GM18517 (cell line): ENCODE results near the gene SMC3.

ENCODE experiments used
- ATAC-seq: cut with Tn5 transposase; IDR thresholded peaks from one replicate; pipeline ENCODE4 v1.9.1; 2021; ENCODE audit warnings: mild to moderate bottlenecking, moderate library complexity; ENCODE audit not compliant: unreplicated experiment

SMC3 gene

DNA sequence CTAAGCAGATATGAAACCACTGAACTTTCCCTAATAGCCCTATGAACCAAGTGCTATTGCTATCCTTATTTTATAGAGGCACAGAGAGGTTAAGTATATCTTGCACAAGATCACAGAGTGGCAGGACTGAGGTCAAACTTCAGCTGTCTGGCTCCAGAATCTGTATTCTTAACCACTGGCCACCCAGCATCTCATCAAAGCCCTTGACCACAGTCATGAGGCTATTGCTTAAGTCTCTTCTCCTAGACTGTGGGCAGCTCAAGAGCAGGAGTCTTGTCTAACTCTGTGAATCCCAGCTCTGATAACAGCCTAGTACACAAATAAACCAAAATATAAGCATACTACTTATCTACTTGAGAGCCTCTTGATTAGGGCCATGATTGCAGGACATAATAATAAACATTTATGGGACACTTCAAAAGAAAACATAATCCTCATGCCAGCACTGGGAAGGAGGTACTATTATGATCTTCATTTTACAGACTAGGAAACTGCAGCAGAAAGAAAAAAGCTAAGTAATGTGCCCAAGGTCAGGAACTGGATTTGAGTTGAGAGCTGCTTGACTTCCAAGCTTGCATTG lies 22.4 kb upstream of the SMC3 start:
- ATAC-seq, result no peak

DNA sequence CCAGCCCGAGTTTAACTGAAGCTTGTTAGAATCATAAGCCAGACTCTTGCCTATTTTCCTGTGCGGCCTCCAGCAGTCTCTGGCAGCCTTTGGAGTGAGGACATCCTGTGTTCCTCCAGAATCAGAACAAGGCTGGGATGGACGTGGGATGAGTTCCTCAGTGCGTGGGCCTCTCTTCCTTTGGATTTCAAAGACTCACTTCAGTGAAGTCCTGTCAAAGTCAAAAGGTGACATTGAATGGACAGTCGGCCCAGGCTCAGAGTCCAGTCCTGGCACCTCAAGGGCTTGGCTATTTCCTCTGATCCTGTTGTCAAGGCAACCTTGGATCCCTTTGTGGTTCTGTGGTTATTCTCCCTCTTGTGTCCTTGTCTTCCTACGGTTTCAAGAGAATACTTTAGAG lies 21.4 kb upstream of the SMC3 start:
- no peak for ATAC-seq

DNA sequence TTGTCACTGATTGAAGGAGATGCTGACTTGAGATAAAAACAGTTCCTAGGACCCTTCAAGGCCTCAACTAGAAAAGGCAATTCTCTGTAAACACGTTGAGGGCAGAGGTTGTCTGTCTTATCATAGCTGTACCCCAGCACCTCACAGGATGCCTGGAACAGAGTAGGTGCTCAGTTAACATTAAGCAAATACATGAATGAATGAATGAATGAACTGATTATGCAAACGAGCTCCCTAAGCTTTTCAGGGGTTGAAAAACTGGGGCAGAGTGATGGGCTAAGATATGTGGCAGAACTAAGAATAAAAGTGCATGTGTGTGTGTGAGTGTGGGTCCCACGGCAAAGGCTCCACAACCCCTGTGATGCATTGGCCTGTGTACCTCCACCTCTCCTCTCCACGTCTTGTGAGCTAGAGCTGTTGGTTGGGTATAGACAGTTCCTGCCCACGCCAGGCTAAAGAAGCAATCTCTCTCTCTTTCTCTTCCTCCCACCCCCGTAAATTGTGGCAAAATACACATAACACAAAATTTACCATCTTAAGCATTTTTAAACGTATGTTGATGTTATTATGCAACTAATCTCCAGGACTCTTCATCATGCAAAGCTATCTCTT lies 20.9 kb upstream of the SMC3 start:
- ATAC-seq, result no peak

DNA sequence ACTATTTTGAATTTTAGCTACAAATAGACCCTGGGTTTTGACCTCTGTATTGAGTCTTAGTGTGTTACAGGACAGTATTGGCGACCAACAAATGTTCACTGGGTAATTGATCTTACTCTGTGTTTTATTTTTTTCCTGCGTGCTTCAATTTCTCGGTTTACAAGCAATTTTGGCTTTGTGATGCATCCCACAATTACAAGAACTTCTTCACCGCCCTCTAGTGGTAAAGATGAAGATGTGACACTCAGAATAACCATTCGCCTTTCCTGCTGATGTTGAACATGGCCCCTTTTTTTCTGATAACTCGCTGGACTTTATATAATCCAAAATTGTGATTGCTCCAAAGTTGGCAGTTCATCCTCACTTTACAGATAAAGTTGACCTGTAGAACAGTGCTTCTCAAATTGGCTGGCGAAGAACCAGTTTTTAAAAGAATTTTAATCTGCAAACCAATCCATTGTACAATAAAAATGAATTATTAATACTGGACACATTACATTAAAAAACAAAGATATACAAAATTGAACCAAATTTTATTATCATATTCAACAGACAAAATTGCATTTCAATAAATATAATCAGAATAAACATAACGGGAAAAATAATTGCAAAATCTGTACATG lies 20.2 kb upstream of the SMC3 start:
- ATAC-seq, result no peak

DNA sequence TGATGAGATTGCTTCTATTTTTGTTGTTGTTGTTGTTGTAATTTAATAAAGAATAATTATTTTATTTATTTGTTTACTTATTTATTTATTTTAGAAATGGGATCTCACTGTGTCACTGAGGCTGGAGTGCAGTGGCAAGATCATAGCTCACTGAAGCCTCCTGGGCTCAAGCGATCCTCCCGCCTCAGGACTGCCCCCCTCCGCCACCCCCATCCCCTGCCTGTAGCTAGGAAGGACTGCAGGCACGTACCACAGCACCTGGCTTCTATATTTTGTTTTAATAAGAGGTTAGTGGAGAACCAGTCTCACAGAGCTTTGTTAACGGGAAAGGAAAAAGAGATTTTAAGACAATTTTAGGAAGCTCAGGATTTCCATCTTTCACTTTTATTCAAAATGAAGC lies 19.5 kb upstream of the SMC3 start:
- no peak for ATAC-seq

DNA sequence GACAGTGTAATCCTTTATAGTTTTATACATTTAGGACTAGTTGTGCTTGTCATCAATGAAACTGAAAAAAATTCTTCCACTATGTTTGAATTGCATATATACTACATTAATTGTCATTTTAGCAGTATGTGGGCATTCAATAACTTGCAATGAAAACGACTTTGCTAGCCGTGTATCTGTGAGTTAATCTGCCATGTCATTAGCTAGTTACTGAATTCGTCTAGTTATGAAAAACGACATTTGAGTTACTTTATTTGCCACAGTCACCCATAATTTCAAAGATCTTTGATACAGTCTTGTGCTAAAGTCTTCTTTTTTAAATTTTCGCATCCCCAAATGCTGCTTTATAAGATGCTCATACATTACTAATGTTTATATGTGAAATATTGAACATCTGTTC lies 18.3 kb upstream of the SMC3 start:
- ATAC-seq, result no peak

DNA sequence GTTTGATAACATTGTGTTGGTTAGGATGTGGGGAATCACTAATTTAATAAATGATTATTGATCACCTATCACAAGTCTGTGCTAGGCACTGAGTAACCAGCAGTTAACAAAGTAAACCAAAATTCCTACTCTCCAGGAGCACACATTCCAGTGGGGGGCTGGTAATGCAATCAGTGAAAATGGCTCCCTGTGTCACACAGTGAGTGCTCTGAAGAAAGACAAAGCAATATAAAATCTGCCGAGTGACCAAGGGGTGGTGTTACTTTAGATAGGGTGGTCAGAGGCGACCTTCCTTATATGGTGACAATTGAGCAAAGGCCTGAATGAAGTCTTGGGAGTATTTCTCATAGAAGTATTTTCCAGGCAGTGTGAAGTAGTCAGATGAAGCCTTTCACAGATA lies 13.6 kb upstream of the SMC3 start:
- no peak for ATAC-seq

DNA sequence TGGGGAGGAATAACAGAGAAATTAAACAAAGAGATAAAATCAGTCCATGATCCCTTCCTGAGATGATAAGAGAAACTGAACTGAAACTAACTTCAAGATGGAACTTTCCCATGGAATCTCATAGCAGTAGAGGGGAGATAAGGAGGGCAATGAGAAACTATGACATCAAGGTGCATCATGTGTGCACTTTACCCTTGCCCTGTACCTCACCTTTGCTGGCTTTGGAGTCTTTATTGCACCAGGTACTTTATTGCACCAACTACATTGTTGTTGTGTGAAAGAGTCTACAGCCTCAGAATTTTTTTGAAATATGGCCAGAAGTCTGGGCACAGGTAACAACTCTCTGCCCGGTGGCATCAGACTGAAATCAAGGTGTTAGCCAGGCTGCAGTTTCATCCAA lies 11.2 kb upstream of the SMC3 start:
- no peak for ATAC-seq

DNA sequence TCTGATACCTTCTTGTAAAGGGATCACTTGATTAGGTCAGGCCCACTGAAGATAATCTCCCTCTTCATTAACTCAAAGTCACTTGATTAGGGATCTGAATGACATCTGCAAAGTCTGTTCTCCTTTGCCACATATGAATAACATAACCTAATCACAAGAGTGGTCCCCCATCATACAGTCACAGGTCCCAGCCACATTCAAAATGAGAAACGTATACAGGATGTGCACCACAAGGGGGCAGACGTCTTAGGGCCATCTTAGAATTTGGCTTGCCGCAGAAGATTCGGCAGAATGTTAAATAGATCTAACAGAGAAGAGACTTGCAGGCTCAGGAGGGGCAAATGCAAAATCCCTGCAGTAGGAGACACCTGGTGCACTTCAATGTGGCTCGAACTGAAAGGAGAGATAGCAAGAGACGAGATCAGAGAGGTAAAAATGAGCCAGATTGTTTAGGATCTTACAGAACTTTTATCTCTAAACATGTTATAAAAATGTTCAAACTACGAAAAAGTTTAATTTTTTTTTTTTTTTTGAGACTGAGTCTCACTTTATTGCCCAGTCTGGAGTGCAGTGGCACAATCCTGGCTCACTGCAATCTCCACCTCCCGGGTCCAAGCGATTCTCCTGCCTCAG lies 10.4 kb upstream of the SMC3 start:
- peak; percentile 90 for ATAC-seq

DNA sequence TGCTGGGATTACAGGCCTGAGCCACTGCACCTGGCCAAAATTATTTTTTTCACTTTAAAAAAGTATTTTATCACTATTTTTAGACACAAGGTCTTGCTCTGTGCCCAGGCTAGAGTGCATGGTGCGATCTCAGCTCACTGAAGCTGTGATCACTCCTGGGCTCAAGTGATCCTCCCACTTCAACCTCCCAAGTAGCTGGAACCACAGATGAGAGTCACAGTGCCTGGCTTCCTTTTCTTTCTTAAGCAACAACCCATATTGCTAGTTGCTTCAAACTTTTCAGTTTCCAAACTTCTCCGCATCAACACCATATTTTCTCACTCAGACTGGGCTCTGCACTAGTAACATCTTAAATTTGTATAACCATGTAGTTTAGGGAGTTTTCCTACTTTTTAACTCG lies 9.5 kb upstream of the SMC3 start:
- no peak for ATAC-seq

DNA sequence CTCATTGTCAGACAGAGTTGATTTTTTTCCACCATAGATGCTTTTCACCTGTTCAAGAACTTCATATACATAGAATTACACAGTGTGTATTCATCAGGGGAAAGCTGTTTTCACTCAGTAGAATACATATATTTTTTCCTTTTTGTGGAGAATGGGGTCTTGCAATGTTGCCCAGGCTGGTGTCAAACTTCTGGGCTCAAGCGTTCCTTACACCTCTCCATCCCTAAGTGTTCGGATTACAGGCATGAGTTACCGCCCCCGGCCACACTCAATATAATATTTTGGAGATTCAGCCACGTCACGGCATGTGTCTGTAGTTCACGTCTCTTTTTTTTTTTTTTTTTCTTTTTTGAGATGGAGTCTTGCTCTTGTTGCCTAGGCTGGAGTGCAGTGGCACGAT lies 7.5 kb upstream of the SMC3 start:
- ATAC-seq, result no peak

DNA sequence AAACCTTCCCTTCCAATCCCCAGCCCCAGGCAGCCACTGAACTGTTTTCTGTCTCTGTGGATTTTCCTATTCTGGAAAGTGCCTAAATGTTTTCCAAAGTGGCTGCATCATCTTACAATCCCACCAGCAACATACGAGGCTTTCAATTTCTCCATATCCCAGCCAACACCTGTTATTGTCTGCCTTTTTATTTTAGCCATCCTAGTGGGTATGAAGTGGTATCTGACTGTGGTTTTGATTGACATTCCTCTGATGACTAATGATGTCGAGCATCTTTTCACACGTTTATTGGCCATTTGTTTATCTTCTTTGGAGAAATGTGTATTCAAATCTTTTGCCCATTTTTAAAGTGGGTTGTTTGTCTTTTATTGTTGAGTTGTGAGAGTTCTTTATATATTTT lies 6.2 kb upstream of the SMC3 start:
- ATAC-seq, result no peak

DNA sequence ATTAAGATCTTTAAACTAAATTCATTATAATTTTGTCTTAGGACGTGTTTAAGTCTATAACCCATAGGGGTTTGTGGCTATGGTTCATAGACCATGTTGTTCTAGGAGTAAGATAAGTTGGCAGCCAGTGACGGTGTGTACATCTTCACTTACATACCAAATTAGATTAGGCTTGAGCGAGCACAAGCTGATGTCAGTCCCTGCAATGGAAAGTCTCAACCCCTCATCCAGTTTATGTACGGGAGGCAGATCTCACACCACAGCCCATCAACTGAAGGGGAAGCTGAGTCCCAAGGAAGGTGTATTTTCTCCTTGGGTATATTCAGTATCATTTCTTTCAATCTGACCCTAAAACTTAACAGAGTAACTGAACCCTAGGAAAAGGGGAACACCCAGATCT lies 5.1 kb upstream of the SMC3 start:
- ATAC-seq, result no peak

DNA sequence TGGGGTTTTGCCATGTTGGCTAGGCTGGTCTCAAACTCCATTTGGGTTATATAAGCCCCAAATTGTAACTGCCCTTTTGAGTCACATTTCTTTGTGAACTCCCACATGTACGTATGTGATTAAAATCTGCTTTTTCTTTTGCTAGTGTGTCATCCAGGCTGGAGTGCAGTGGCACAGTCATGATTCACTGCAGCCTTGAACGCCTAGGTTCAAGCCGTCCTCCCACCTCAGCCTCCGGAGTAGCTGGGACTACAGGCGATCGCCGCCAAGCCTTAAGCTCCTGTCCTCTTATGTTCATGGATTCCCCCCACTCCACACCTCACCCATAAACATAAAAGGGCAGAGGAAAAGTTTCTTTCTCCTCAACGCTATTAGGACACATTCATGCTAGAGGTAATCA lies 4.4 kb upstream of the SMC3 start:
- ATAC-seq, result no peak

DNA sequence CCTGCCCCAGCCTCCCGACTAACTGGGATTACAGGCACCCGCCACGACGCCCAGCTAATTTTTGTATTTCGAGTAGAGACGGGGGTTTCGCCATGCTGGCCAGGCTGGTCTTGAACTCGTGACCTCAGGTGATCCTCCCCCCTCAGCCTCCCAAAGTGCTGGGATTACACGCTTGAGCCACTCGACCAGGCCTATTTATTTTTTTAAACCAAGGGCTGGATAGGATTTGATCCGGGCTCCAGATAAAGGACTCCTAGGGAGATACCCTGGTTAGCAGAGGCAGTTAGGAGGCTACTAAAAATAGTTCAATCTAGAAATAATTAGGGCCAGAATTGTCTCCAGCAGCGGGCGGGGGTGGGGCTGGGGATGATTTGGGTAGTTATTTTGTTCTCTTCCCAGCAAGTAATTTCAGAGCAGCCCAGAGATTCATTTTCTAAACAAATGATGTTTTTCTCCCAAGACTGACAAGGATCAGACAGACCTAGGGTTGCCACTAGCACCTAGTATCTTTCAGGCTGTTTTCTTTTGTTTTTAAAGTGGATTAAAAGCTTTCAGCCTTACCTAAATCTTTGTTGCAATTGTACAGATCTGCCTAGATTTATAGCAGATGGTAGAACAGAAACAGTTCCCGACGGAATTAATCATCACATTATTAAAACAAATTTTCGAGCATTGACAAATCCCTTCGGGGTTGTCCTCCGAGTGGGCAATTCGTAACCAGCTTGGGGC lies 859 bp upstream of the SMC3 start:
- ATAC-seq, result no peak

DNA sequence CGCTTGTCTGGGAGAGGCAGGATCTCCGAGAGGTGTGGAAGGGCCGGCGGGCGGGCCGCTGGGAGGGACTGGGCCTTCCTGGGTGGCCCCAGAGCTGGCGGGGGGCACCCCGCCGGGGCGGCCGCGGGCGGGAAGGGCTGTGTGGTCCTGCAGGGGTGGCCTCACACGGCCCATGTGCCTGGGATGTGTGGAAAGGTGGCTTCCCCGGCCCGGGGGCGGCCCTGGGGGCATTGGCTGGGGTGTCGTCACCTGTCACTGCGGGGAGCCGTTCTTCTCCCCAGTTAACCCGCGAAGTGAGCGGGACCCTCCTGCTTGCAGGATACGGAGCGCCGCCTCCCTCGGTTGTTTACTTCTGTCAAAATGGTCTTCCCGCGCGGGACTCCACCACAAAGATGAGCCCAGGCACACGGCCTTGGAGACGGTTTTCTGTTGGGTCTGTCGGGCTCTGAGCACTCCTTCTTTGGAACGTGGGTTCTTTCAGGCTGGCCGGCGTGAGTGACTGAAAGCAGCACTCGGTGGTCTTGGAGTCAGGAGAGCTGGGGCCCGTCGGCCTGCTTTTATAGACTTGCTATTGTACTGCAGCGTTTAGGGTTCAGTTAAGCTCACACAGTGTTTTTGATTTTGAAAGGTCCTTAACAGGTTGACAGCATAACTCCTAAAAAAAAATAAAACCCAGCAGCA lies 700 bp downstream of the SMC3 start:
- ATAC-seq, result peak; percentile 34

DNA sequence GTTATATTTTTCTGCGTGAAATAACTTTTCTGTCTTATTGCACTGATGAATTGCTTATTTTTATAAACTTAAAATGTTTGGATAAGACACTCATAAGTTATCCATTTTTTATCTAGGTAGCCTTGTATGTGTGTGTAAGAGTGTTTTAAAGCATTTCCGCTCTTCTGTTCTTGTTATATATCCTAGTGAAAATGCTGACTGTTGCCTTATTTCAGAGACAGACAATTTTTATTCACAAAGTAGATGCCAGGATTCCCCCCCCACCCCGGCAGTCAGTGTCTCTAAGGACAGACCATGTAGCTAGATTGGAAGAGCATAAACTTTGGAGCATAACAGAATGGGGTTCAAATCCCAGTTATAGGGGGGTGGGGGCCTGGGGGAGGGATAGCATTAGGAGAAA lies 1.6 kb downstream of the SMC3 start:
- ATAC-seq, result no peak

DNA sequence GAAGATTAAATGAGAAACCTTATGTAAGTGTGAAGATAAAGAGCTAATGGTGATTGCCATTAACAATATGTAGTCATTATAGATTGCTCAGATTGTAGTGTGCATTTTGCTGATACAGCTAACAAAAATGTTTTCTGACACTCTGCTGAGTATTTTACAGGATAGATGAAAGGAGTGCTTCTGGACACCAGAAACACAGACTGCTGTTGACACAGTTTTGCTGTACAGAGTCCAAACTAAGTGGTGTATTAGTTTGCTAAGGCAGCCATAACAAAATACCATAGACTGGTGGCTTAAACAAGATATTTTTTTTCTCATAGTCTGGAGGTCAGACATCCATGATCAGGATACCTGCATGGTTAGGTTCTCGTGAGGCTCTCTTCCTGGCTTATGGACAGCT lies 2.2 kb downstream of the SMC3 start:
- no peak for ATAC-seq

DNA sequence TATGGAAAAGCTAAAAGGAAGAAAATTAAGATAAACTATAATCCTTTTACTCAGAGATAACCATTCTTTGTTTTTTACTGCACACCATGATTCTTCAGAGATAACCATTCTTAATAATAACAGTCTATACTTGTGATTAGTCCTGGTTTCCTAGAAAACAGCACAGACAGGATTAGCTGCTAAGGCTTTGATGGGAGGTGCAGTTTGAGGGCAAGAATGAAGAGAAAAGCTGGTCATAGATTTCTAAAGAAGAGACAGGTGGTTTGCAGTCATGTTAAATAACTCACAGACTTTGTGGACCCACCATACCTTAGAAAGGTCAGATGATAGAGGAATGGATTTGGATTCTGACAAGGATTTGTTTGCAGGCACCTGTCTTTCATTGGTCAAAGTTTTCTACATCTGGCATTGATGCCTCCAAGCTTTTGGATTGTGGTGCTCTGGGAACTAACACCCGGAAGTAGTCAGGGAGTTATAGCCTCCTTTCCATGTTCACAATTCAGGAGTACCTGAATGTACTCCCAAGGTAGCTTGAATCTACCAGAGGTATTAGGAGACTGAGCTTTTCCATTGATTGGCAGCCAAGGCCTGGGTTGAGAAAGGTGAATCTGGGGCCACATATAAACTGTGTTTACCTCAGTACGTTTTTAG lies 3.7 kb downstream of the SMC3 start:
- no peak for ATAC-seq

DNA sequence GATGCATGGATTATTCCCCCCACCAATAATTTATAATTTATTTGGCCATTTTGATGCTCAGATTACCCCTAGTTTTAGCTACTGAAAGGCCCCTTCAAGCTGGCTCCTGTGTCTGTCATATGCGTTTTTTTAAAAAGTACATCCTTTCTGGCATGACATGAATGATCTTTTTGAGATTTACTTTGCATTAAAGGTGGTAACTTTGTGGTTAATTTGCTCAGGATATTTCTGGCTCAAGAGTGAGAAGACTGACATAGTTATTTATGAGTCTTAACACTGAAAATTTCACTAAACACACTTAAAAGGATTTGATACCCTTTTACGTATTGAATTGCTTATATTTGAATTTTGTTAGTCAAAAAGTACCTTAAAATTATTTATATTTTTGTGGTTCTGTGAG lies 5.4 kb downstream of the SMC3 start:
- ATAC-seq, result no peak

DNA sequence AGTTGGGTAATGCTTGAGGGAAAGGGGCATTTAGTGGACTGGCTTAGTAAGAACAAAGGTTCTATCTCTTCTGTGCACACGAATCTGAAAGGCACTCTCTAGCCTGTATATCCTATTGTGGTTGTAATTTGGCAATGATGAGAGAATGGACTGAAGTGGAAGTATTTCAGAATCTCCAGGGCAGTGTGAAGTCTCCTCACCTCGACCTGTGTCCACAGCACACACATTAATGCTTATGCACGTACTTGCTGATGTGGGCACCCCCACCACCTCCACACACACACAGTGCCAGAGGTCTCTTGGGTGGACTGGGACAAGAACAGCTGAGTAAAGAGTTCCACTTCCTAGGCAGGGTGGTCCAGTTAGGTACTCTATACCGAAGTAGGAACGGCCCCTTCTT lies 6.9 kb downstream of the SMC3 start:
- ATAC-seq, result no peak
